Measurements from ENCODE around the gene OR4D1. TPM values are rescaled to one million over a fixed set of nuclear protein-coding genes. Genes with fewer than 3 reads are reported as not detected.

OR4D1 gene
- total RNA-seq, 2 experiments from 2014 or later = 0.08 to 0.15 TPM

DNA sequence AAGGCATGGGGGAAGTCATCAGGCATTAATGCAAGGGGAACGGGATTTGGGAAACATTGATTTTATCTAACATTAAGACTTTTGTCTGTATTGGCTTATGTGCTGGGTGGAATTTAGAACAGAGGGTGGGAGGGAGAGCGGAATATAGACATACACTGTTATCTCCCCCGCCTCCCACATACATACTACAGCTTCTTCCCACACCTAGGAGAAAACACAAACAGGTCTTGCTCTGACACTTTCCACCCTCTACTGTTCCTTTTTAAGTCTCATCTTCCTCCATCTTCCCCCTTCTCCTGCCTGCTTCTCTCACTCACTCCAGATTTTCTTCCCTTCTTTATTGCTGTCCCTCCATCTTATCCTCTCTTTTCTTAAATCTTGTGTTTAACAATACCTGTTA is 425 bp downstream of the OR4D1 start:
- CTCF ChIA-PET = interaction anchor here (0.6 kb wide), 1 partner anchor 1102 kb away, joined by 4 read pairs; no protein-coding TSS in a partner anchor
- POLR2A ChIA-PET = no interaction called here

DNA sequence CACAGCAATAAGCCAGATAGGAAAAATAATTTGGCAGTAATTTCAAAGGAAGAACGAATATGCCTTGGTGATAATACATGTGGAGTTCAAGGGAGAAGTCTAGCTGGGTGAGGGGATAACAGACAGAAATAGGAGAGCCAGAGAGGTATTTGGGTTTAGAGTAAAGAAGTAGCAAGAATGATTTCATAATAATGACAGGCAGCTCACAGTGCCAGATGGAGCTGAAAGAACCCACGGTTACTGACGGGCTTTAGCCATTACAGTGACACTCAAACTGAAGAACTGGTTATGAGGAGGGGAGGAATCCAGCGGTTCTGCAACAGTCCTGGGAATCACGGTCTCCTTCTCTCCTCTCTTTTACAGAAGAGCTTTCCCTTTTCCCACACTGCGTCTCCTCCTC is 2.2 kb downstream of the OR4D1 start:
- ChIA-PET CTCF (interaction anchor here (1.2 kb wide), 2 partner anchors 20 to 21 kb away, joined by 3 read pairs; no protein-coding TSS in a partner anchor), POLR2A (no interaction called here)

DNA sequence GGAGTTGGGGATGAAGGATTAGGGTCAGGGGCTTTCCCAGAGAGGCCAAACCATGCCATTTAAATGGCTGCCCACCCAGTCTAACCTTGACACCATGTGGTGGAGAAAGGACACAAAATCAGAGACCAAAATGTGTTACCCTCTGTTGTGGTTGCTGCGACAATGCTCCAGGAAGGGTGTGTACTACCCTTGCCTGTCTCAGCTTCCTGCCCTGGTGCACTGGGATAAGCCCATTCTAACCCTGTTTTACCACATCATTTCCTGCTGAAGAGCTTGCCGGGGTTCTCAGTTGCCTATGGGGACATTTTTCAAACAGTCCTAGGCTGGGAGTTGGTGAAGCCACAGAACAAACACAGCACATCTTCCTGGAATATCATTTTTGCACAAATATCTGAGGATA is 4.9 kb downstream of the OR4D1 start:
- CTCF ChIA-PET = interaction anchor here (1.4 kb wide), 1 partner anchor 12 kb away, joined by 5 read pairs; no protein-coding TSS in a partner anchor

DNA sequence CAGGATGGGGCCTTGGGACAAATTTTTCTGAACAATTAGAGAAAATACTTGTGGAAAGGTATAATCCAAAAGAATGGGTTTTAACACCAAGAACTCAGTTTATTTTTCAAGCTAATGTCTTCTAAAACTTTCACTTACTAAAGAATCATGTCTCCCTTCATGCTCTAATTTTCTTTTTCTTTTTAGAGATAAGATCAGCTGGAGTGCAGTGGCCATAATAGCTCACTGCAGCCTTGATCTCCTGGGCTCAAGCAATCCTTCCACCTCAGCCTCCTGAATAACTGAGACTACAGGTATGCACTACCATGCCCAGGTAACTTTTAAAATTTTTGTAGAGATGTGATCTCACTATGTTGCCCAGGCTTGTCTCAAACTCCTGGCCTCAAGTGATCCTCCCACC is 5.5 kb downstream of the OR4D1 start:
- POLR2A ChIA-PET = no interaction called here
- CTCF ChIA-PET = interaction anchor here (1.4 to 1.8 kb wide), 2 partner anchors 12 to 41 kb away, joined by 4 to 5 read pairs; no protein-coding TSS in a partner anchor

More for the DNA sequence above, 4.9 kb downstream of the OR4D1 start:
- POLR2A ChIA-PET = interaction anchor here (0.6 kb wide), 1 partner anchor 179 kb away, joined by 3 read pairs; no protein-coding TSS in a partner anchor

DNA sequence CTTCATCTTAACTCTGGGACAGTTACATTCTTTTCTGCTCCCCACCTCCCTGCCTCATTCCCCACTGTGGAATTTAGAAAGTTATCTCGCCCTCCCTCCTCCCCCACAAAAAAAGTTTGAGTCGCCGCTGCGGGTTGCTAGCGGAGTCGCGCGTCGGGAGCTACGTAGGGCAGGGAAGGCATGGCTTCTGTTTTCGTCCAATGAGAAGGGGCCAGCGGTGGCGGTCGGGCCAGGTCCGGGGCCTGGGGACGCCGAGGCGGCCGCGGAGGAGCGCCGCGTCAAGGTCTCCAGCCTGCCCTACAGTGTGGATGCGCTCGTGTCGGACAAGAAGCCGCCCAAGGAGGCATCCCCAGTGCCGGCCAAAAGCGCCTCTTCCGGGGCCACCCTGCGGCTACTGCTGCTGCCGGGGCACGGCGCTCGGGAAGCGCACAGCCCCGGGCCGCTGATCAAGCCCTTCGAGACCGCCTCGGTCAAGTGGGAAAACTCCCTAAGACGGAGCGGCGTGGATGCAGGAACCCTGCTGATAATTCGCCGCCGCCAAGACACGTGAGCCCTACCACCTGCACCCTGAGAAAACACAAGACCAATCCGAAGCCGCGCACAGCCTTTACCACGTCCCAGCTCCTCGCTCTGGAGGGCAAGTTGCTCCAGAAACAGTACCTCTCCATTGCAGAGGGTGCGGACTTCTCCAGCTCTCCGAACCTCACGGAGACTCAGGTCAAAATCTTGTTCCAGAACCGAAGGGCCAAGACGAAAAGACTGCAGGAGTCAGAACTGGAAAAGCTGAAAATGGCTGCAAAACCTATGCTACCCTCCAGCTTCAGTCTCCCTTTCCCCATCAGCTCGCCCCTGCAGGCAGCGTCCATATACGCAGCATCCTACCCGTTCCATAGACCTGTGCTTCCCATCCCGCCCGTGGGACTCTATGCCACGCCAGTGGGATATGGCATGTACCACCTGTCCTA is 8.9 kb downstream of the OR4D1 start:
- CTCF ChIA-PET = interaction anchor here (0.9 to 1.0 kb wide), 2 partner anchors 15 to 34 kb away, joined by 3 read pairs; no protein-coding TSS in a partner anchor
- POLR2A ChIA-PET = interaction anchor here (1.2 kb wide), 1 partner anchor 62 kb away, joined by 4 read pairs; no protein-coding TSS in a partner anchor

DNA sequence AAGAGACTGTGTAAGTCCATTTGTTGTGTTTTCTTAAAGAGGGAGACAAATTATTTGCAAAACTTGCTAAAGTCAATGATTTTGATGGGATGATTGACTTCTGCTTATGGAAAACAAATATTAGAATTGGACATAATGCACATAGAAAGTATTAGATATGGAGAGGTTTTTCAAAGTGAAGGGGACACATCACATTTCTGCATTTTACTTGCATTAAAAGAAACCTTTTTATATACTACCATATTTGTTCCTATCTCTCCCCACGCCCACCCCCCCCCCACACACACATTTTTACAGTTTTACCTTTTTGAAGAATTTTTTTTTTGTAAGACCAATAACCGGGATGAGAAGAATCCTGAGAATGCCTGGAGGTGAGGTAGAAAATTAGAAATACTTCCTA is 10.0 kb downstream of the OR4D1 start:
- ChIA-PET CTCF (no interaction called here), POLR2A (no interaction called here)

DNA sequence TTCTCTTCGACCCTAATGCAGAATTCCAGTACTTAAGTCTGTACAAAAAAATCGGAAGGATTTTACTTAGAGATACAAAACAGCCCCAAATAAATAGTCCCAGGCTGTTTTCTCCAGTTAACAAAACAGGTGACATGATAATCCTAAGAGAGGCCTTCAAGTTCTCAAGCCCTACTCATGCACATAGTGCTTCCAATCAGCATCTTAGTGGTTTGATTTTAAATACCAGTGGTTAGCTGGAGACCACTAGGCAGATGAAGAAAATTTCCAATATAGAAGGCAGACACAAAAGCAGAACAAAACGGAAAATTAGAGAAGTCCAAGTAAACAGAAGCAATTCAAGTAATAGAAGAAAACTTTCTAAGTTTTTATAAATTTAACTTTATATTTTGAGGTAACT is 13.4 kb downstream of the OR4D1 start:
- ChIA-PET POLR2A (no interaction called here), CTCF (no interaction called here)

DNA sequence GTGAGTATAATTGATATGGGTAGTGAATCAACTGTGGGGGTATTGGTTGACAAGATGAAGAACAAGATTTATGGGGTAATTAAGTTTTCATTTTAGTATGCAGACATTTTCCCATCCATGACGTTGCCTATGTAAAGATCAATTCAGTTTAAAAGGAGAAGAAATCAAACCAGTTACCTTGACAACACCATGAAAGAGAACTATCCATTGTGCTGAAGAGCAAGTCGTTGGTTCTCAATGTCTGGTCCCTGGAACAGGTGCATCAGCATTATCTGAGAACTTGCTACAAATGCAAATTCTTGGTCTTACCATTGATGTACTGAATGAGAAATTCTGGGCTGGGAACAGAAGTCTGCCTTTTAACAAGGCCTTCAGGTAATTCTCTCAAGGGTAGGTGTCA is 17.8 kb downstream of the OR4D1 start:
- ChIA-PET CTCF (interaction anchor here (1.2 kb wide), 1 partner anchor 12 kb away, joined by 5 read pairs; no protein-coding TSS in a partner anchor), POLR2A (no interaction called here)

DNA sequence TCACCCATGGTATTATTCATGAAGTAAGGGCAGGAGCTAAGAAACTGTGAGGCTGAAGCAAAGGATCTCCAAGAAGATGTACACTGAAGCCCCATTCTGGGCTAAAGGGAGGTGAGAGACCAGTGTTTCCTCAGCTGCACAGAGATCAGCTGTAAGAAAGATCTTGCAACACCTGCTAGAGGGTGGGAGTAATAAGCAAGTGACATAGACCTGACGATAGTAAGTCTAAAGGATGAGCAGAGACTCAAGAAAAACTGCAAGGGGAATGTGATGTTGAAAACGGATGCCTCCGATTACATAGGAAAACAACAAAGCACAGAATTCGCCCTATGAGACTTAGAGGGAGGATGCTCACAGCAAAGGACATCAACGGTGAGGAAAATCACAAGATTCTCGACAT is 18.5 kb downstream of the OR4D1 start, which contains the start of gene OR4D2:
Gene OR4D2 (plus strand): TSS at position 301 of the 400 bp plus-strand sequence. CDS start 2,674 bp downstream, outside the sequence.
- ChIA-PET CTCF (no interaction called here), POLR2A (no interaction called here)

DNA sequence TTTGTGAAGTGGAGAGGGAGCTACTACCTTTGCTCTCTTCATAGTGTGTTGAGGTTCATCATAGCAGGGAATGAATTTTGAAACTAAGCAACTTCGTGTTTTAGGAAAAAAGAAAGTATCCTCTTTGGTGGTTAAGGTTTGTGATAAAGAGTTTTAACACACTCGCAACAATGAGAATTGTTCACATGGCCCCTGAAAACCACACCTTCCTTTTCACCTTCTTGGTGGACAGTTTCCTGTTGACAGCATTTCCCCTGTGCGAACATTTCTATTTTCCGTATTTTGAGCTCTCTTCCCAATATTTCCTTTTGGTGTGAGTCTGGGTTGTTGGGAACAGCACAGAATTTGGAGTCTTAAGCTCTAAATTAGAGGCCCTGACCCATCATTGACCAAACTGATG is 22.4 kb downstream of the OR4D1 start:
- ChIA-PET POLR2A (no interaction called here), CTCF (interaction anchor here (0.8 to 1.3 kb wide), 2 partner anchors 20 to 30 kb away, joined by 3 read pairs; no protein-coding TSS in a partner anchor)

DNA sequence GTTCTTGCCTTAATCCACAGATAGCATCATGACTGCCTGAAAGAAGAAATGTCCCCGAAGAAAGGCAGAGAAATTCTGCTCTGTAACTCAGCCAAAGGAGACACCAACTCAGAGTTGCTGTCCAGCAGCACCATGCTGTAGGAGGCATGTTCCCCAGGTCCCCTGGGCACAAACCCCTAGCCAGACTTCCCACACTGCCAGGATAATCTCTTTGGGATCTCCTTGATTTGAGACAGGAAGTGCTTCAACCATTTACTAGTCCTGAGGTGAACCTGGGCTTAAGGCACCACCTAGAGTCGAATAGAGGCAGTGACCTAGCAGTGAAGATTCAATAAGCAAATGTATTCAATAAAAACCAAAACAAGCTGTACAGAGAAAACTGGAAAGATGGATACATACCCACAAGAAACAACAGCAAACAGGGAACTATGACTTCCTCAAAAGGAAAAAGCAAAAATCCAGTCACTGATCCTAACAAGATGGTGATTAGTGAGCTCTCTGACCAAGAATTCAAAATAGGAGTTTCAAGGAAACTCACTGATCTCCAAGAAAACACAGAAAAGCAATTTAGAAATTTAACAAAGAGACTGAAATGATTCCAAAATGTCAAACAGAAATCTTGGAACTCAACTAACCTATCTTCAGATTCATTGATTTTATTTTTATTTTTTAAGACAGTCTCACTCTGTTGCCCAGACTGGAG is 24.3 kb downstream of the OR4D1 start:
- ChIA-PET POLR2A (no interaction called here), CTCF (interaction anchor here (0.7 to 1.5 kb wide), 6 partner anchors 16 to 312 kb away, joined by 3 to 5 read pairs (median 4); no protein-coding TSS in a partner anchor)

DNA sequence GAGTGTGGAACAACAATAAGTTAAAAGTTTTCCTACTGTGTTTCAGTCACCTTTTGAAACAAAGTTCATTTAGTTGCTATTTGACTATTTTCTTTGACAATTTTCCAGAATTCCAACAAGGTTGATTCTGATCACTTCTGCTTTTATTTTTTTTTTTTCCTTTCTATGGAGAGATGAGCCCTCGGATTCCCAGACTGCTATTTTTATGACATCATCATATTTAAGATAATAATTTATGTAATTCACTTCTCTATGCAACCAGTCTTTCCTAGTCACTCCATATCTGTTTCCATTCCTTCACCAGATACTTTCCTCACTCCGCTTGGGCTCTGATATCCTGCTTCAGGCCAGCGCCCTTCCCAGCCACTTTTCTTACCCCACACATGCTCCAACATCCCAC is 26.7 kb downstream of the OR4D1 start:
- POLR2A ChIA-PET = no interaction called here

DNA sequence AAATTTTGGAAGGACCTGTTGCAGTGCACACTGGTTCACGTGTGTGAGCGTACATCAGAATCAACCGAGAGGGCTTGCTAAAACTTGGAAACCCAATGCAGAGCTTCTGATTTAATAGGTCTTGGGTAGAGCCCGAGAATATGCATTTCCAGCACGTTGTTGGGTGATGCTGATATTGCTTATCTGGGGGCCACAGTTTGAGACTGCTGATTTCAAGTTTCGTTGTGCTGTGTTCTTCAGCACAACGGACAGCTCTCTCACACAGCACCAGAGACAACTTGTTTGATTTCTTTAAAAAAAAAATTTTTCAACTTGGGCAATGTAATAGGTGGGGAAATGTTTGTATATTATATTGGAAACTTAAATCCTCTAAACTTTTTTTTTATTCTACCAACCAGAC is 28.0 kb downstream of the OR4D1 start:
- CTCF ChIA-PET = no interaction called here
- POLR2A ChIA-PET = no interaction called here

More for the DNA sequence above, 26.7 kb downstream of the OR4D1 start:
- CTCF ChIA-PET = no interaction called here

DNA sequence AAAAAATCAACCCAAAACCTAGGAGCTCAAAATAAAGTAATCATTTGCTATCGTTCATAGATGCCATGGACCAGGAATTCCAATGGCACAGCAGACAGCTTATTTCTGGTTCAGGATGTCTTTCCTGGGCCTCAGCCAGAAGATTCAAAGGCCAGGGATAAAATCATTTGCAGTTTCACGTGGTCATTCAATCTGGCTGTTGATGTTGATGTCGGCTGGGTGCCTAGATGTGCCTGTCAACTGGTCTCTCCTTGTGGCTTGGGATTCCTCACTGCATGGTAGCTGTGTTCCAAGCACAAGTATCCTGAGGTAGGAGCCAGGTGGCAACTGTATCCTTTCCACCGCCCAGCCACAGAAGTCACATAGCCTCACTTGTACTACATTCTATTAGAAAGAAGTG is 33.6 kb downstream of the OR4D1 start:
- ChIA-PET POLR2A (no interaction called here), CTCF (no interaction called here)

DNA sequence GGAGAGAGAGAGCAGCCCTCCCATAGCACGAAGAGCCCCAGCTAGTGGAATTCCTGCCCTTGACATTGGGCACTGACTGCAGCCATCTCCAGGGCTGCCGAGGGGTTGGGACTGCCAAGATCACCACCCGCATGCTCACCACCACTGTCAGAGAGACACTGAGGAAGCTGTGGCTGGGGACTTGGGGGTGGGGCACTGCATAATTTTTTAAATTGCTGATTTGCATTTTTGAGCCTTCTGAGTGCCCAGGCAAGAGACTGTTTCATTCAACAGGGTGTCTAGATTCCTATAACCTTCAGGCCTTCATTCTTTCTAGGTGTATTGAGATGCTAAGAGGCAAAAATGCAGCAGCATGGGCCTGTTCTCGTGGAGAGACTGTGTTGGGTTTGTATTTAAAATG is 35.3 kb downstream of the OR4D1 start:
- CTCF ChIA-PET = no interaction called here

DNA sequence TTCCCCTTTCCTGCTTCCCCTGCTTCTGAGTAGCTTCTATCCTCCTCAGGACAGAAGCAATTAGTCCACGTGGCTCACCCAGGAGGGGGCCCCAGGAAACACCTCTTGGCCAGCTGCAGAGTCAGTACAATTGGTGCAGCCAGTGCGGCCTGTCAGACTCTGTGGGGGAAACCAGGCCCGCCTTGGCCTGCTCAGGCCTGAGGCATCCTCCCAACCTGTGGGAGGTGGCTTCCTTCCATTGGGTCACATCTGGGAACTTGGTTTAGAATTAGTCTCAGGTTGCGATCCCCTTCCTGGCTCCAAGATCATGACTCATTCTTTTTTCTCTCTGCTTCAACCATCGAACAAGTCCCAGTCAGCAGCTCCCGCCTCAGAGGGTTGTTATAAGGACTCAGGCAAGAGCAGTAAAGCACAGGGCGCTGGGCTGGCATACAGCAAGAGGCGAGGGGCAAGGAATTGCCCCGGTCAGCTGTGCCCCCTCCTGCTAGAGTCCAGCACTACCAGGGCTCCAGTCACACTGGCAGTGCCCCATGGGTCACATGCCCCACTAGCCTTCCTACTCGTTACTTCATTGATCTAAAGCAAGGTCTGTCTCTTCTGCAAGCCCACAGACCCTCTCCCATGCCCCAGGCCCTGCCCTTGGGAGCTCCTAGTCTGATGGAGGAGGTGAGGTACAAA is 36.3 kb downstream of the OR4D1 start:
- CTCF ChIA-PET = no interaction called here
- POLR2A ChIA-PET = no interaction called here

More for the DNA sequence above, 35.3 kb downstream of the OR4D1 start:
- POLR2A ChIA-PET = no interaction called here

DNA sequence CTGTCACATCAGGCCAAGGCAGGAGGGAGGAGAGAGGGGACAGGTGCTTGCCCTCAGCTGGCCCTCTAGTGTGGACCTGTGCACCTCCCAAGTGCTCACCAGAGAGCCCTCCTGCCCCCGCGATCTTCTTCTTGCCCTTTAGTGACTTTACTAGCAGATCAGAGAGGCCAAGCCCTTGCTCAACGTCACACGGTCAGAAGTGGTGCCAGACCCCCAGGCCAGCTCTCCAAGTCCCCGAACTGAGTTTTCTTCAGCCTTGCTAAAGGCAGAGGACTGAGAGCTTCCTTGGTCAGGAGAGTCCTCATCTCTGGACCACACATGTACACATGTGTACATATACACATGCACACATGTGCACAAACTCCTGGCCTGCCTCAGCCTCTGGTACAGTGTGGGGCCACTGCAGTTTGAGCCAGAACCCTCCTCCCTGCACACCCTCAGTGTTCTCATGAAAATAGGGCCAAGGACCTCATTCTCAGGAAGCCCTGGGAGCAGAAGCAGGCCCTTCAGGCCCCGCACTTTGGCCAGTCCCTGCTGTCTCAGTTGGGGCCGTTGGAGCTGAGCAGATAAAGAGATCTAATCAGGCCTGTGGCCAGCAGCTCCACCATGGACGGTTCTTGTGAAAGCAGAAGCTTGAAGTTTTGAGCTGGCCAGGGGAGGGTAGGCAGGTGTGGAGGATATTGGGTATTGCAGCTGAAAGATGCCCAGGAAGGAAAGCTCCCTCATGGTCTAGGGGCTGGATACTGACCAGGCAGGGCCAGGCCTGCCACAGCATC is 37.0 kb downstream of the OR4D1 start:
- POLR2A ChIA-PET = no interaction called here
- CTCF ChIA-PET = interaction anchor here (0.5 kb wide), 1 partner anchor 1372 kb away, joined by 3 read pairs; no protein-coding TSS in a partner anchor

DNA sequence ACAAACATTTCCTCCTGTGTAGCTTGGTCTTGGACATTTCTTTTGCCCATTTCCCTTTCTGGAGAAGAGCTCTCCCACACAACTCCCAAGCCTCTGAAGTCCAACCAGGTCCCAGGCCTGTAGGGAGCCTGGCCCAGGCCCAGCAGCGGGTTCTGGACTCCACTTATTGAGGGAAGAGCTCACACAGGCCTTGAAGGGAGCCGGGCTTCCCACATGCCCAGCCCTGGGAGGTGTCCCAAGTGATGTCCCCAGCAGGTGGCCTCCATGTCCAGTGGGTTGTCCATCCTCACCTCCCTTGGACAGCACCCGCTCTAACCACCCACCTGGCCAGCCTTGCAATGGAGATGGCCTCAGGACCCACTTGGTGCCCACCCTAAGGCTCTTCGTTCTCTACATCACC is 38.4 kb downstream of the OR4D1 start:
- ChIA-PET POLR2A (no interaction called here), CTCF (no interaction called here)

DNA sequence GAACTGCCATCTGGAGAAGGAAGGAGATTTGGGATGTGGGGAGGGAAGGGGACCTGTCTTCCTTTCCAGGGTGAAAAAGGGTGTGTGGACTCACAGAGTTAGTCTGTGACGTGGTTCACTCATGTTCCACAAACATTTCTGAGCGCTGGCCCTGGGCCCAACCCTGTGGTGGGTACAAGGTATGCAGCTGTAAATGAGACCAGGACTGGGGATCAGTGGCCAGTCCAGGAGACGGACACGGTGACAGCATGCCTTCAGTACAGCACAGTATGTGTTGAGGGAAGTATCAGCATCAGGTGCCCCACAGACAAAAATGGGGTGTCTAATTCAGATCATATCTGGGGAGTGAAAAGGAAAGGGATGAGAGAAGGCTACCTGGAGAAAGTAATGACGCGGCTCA is 38.9 kb downstream of the OR4D1 start:
- CTCF ChIA-PET = no interaction called here
- POLR2A ChIA-PET = no interaction called here
